GM12891 (cell line): ENCODE data around the gene REG3G.
"Not testable (repeated sequence)": the region's sequence is repeated elsewhere in the genome, so short reads cannot be mapped to it uniquely, and the experiment has no call there.

Experiments used
- DNase-seq: peaks from one replicate; pipeline ENCODE4 v3.0.0; 2011; ENCODE audit warnings: low spot score; ENCODE audit not compliant: insufficient read length
- FAIRE-seq: peaks from 2 replicates; lab custom pipeline; 2011; peaks lifted over from hg19 to GRCh38; lab: Jason Lieb, UNC
- PAX5 ChIP-seq: IDR thresholded peaks from 2 replicates; pipeline ENCODE4 v1.6.1; 2011; ENCODE audit warnings: low read length, moderate library complexity, mild to moderate bottlenecking; ENCODE audit not compliant: insufficient read depth, severe bottlenecking
- POLR2A ChIP-seq: IDR thresholded peaks from 2 replicates; pipeline ENCODE4 v1.6.1; 2011; ENCODE audit warnings: low read depth, low read length, control low read depth
- POLR2AphosphoS5 ChIP-seq: IDR thresholded peaks from 2 replicates; pipeline ENCODE4 v1.6.1; 2011; ENCODE audit warnings: low read depth, low read length, control low read depth
- POU2F2 ChIP-seq: IDR thresholded peaks from 2 replicates; pipeline ENCODE4 v1.6.1; 2011; ENCODE audit warnings: low read depth, mild to moderate bottlenecking, control low read depth, low read length, moderate library complexity
- SPI1 ChIP-seq: IDR thresholded peaks from 2 replicates; pipeline ENCODE4 v1.6.1; 2011; ENCODE audit warnings: low read depth, low read length, control low read depth
- TAF1 ChIP-seq: IDR thresholded peaks from 2 replicates; pipeline ENCODE4 v1.6.1; 2011; ENCODE audit warnings: low read depth, low read length, control low read depth

REG3G gene

GRCh38 chr2:79013629-79014028, 11.9 kb upstream of the REG3G start:
- no peak for FAIRE-seq
- no peak for TF ChIP-seq TAF1
- no peak for TF ChIP-seq SPI1
- TF ChIP-seq PAX5 = no peak
- TF ChIP-seq POLR2A = no peak
- no peak for TF ChIP-seq POLR2AphosphoS5
- TF ChIP-seq POU2F2 = no peak
- DNase-seq = no peak

- FAIRE-seq = no peak
- no peak for TF ChIP-seq SPI1
- no peak for TF ChIP-seq PAX5
- no peak for TF ChIP-seq POU2F2
- DNase-seq = no peak
These were observed 9.2 kb upstream of the REG3G start for GRCh38 chr2:79016342-79016741.

GRCh38 chr2:79026061-79026460, 559 bp downstream of the REG3G start:
- no peak for TF ChIP-seq SPI1
- TF ChIP-seq TAF1 = no peak
- DNase-seq (no peak), FAIRE-seq (no peak)

- FAIRE-seq (no peak), DNase-seq (no peak)
These were observed 14.4 kb downstream of the REG3G start for GRCh38 chr2:79039944-79040343.

GRCh38 chr2:79041032-79041448, 15.5 kb downstream of the REG3G start:
- DNase-seq (no peak), FAIRE-seq (no peak)
- TF ChIP-seq TAF1 (no peak), POLR2A (no peak)

More at GRCh38 chr2:79039944-79040343, 14.4 kb downstream of the REG3G start:
- no peak for TF ChIP-seq POLR2A
- no peak for TF ChIP-seq POLR2AphosphoS5
- no peak for TF ChIP-seq SPI1
- no peak for TF ChIP-seq PAX5
- TF ChIP-seq TAF1 = no peak
- no peak for TF ChIP-seq POU2F2

GRCh38 chr2:79053486-79053885, 28.0 kb downstream of the REG3G start:
- FAIRE-seq, DNase-seq: not testable (repeated sequence)

- not testable (repeated sequence) for FAIRE-seq, DNase-seq
These were observed 29.3 kb downstream of the REG3G start for GRCh38 chr2:79054769-79055168.

- no peak for TF ChIP-seq POLR2A
- TF ChIP-seq SPI1 = no peak
- no peak for TF ChIP-seq PAX5
- no peak for FAIRE-seq
These were observed 39.7 kb downstream of the REG3G start for GRCh38 chr2:79065201-79065600.

GRCh38 chr2:79071078-79071477, 45.6 kb downstream of the REG3G start:
- FAIRE-seq (no peak), DNase-seq (no peak)
- TF ChIP-seq PAX5 (no peak), SPI1 (no peak), POLR2A (no peak), POU2F2 (no peak), POLR2AphosphoS5 (no peak), TAF1 (no peak)

More at GRCh38 chr2:79065201-79065600, 39.7 kb downstream of the REG3G start:
- DNase-seq = no peak
